ENCODE measurements around the gene COL6A3.
A peak's percentile ranks its signal among the peaks of the same experiment; 100 is the strongest.

The COL6A3 gene

DNA sequence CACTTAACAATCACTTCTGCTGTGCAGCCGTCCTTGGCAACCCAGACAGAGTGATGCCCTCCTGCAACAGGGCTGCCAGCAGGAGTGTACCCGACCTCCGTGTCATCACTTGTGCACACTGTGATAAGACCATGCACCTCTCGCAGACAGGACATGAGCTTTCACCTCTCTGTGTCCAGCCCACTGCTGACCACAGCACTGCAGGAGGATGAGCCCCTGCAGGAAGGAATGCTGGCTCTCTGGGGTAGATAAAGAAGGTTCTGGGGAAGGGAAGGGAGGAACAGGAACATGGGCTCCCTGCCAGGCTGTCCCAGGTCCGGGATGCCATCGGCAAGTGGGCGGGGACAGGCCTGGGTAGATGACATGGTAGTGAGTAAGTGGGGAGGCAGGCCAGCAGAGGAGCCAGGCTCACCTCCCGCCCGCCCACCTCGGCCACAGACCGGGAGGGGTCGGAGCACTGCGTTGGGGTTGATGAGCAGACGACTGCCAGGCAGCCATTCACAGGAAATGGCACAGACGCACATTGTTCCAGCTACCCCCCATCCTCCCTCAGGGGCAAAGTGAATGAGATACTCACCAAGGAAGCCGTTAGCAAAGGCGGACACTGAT, 18.6 kb upstream of the COL6A3 start:
- peak overlapping the region; percentile 96 for H3K27ac Mint-ChIP-seq
- peaks cover 49% of the 10 kb centered on the region for H3K36me3 Mint-ChIP-seq
- DNase-seq (ENCODE audit: low spot score in 2 of 2) (peak; percentile 68 to 89), ATAC-seq (peak; percentile 80)
- H3K4me1 Mint-ChIP-seq: peaks cover 100% of the 10 kb centered on the region
- H3K9me3 Mint-ChIP-seq: no peaks in the 10 kb centered on the region
- H3K4me3 Mint-ChIP-seq: peak overlapping the region; percentile 80

DNA sequence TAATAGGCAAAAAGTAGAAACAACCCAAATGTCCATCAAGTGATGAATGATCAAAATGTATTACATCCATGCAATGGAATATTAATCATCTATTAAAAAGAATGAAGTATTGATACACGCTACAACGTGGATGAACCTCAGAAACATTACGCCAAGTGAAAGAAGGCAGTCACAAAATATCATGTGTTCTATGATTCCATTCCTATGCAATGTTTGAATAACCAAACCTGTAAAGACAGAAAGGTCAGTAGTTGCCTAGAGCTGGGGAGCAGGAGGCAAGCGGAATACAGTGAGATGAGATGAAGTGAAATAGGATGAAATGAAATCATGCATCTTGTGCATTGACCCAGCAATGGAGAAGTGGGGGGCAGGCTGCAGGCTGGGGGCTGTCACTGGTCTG, 17.9 kb upstream of the COL6A3 start:
- Mint-ChIP-seq H3K36me3 (peaks cover 49% of the 10 kb centered on the region), H3K27ac (peak overlapping the region; percentile 96), H3K4me3 (peak overlapping the region; percentile 80), H3K9me3 (no peaks in the 10 kb centered on the region), H3K4me1 (peaks cover 100% of the 10 kb centered on the region)
- ATAC-seq: no peak
- no peak for DNase-seq (ENCODE audit: low spot score in 2 of 2)

DNA sequence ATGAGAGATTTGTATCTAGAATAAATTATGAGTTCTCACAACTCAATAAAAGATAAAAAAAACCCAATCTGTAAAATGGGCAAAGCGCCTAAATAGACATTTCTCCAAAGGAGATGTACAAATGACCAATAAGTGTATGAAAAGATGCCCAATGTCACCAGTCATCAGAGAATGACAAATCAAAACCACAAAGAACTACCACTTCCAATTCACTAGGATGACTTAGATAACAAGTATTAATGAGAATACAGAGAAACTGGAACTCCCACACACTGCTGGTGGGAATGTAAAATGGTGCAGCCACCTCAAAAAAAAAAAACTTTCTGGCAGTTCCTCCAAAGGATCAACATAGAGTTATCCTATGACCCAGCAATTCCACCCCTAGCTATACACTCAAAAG, 17.4 kb upstream of the COL6A3 start:
- Mint-ChIP-seq H3K4me1 (peaks cover 98% of the 10 kb centered on the region), H3K36me3 (peaks cover 49% of the 10 kb centered on the region), H3K4me3 (peak overlapping the region; percentile 80), H3K9me3 (no peaks in the 10 kb centered on the region), H3K27ac (peak overlapping the region; percentile 96)
- DNase-seq (ENCODE audit: low spot score in 2 of 2): no peak
- peak; percentile 4 for ATAC-seq

- Mint-ChIP-seq H3K36me3 (peaks cover 49% of the 10 kb centered on the region), H3K4me3 (peak overlapping the region; percentile 80), H3K9me3 (no peaks in the 10 kb centered on the region), H3K27ac (peak overlapping the region; percentile 26), H3K4me1 (peaks cover 93% of the 10 kb centered on the region)
- ATAC-seq: no peak
- no peak for DNase-seq (ENCODE audit: low spot score in 2 of 2)
Observed at GRCh38 chr2:237430861-237431260, 16.9 kb upstream of the COL6A3 start.

DNA sequence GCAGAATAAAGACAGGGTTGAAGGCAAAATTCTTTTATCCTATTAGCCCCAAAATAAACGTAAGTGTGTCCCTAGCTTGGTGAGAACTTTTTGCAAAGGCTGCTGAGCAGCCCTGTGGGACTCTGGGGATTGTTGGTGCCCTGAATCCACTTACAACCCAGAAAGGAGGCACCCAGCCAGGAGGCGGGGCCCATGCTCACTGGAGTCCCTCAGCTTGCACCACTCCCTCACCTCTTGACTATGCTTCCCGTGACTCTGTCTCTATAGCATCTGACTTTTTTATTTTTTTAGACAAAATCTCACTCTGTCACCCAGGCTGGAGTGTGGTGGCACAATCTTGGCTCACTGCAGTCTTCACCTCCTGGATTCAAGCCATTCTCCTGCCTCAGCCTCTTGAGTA, 15.8 kb upstream of the COL6A3 start:
- ATAC-seq: no peak
- H3K4me1 Mint-ChIP-seq: peaks cover 82% of the 10 kb centered on the region
- peak overlapping the region; percentile 68 for H3K27ac Mint-ChIP-seq
- H3K4me3 Mint-ChIP-seq: peak overlapping the region; percentile 80
- H3K36me3 Mint-ChIP-seq: peaks cover 43% of the 10 kb centered on the region
- H3K9me3 Mint-ChIP-seq: no peaks in the 10 kb centered on the region
- no peak for DNase-seq (ENCODE audit: low spot score in 2 of 2)

DNA sequence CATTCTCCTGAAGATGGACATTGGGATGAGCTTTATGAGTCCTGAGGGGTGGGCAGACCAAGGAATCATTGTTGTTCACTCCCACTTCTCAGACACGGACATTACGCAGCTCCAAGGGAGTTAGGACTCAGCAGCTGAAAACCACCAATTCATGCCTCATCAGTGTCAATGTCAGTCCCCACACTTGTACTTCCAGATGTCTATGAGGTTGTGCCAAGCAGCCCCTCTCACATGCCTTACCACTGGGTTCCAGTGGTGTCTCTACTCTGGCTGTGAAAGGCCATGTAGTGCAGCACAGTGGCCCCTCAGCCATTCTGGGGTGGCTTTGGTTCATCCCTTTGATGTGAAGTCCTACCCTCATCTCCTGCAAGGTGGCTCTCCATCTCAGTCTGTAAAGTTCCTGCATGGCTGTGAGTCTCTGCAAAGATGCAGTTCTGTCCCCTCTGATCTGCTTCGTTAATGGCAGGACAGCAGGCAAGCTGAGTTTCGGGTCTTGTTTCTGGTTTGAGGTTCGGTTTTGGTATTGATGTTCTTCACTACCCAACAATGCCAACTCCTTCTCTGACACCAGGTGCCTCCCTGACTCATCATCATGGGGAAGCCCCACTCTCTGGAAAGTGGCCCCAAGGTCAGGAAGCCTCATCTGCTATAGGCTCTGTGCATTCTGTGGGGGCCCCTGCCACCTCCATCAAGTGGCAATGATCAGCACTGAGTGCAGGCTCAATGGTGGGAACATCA, 14.0 kb upstream of the COL6A3 start:
- Mint-ChIP-seq H3K9me3 (no peaks in the 10 kb centered on the region), H3K36me3 (peaks cover 45% of the 10 kb centered on the region), H3K27ac (peak overlapping the region; percentile 68), H3K4me1 (peaks cover 64% of the 10 kb centered on the region), H3K4me3 (peak overlapping the region; percentile 80)
- peak in 1 of 2 donors; percentile 76 for DNase-seq (ENCODE audit: low spot score in 2 of 2)
- peak; percentile 83 for ATAC-seq

- H3K9me3 Mint-ChIP-seq: no peaks in the 10 kb centered on the region
- DNase-seq (ENCODE audit: low spot score in 2 of 2) (no peak), ATAC-seq (no peak)
- H3K4me1 Mint-ChIP-seq: peaks cover 61% of the 10 kb centered on the region
- no peak overlapping the region for H3K4me3 Mint-ChIP-seq
- H3K36me3 Mint-ChIP-seq: peaks cover 48% of the 10 kb centered on the region
- no peak overlapping the region for H3K27ac Mint-ChIP-seq
Observed at GRCh38 chr2:237426517-237426916, 12.6 kb upstream of the COL6A3 start.

- Mint-ChIP-seq H3K4me1 (peaks cover 52% of the 10 kb centered on the region), H3K9me3 (no peaks in the 10 kb centered on the region), H3K27ac (no peak overlapping the region), H3K36me3 (peaks cover 54% of the 10 kb centered on the region), H3K4me3 (no peak overlapping the region)
- DNase-seq (ENCODE audit: low spot score in 2 of 2) (no peak), ATAC-seq (no peak)
Observed at GRCh38 chr2:237425320-237425719, 11.4 kb upstream of the COL6A3 start.

GRCh38 chr2:237424544-237424943, 10.6 kb upstream of the COL6A3 start:
- H3K4me1 Mint-ChIP-seq: peaks cover 44% of the 10 kb centered on the region

DNA sequence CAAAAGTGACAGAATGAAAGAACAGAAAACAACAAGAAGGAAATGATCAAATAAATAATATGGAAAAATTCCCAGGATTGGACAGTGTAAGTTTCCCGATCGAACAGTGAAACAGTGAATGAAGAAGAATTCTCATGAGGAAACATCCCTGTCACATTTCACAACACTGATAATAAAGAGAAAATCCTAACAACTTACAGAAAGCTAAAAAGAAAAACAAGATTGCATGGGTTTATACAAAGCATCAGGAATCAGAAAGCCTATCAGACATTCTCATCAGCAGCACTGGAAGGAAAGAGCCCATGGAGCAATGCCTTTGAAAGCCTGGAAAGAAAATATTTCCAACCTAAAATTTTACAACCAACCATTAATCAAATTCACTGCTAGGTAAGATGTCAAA, 9.9 kb upstream of the COL6A3 start:
- H3K4me3 Mint-ChIP-seq: no peak overlapping the region
- H3K36me3 Mint-ChIP-seq: peaks cover 59% of the 10 kb centered on the region
- DNase-seq (ENCODE audit: low spot score in 2 of 2) (no peak), ATAC-seq (no peak)
- no peak overlapping the region for H3K27ac Mint-ChIP-seq
- peaks cover 38% of the 10 kb centered on the region for H3K4me1 Mint-ChIP-seq
- no peaks in the 10 kb centered on the region for H3K9me3 Mint-ChIP-seq

More at GRCh38 chr2:237424544-237424943, 10.6 kb upstream of the COL6A3 start:
- DNase-seq (ENCODE audit: low spot score in 2 of 2): no peak
- Mint-ChIP-seq H3K36me3 (peaks cover 62% of the 10 kb centered on the region), H3K4me3 (no peak overlapping the region), H3K27ac (no peak overlapping the region), H3K9me3 (no peaks in the 10 kb centered on the region)
- ATAC-seq: no peak

GRCh38 chr2:237422309-237422708, 8.3 kb upstream of the COL6A3 start:
- Mint-ChIP-seq H3K36me3 (peaks cover 55% of the 10 kb centered on the region), H3K4me3 (peak overlapping the region; percentile 65), H3K27ac (peak overlapping the region; percentile 89), H3K4me1 (peaks cover 22% of the 10 kb centered on the region), H3K9me3 (no peaks in the 10 kb centered on the region)
- ATAC-seq: no peak
- no peak for DNase-seq (ENCODE audit: low spot score in 2 of 2)

GRCh38 chr2:237421542-237422116, 7.7 kb upstream of the COL6A3 start:
- peak overlapping the region; percentile 89 for H3K27ac Mint-ChIP-seq
- H3K36me3 Mint-ChIP-seq: peaks cover 61% of the 10 kb centered on the region
- H3K4me3 Mint-ChIP-seq: peak overlapping the region; percentile 65
- DNase-seq (ENCODE audit: low spot score in 2 of 2) (peak; percentile 75 to 91), ATAC-seq (peak; percentile 95)
- peaks cover 15% of the 10 kb centered on the region for H3K4me1 Mint-ChIP-seq
- H3K9me3 Mint-ChIP-seq: no peaks in the 10 kb centered on the region

DNA sequence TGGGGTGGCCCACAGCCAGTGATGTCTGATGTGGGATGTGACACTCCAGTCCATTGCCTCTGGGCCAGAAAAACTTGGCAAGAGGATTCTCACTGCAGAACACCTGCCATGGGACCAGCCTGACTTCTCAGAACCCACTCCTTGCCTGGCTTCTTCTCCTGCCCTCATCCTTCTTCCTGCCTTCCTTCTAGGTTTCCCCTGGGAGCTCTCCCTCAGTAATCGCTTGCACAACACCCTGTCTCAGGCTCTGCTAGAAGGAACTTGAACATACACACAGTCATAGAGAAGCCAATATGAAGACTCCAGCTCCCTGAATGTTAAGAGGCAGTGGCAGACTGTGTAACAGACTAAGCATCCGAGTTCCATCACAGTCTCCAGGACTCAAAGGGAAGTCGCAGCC, 4.3 kb upstream of the COL6A3 start:
- H3K4me3 Mint-ChIP-seq: no peak overlapping the region
- H3K27ac Mint-ChIP-seq: peak overlapping the region; percentile 60
- ATAC-seq: no peak
- H3K36me3 Mint-ChIP-seq: peaks cover 63% of the 10 kb centered on the region
- H3K9me3 Mint-ChIP-seq: no peaks in the 10 kb centered on the region
- H3K4me1 Mint-ChIP-seq: peaks cover 14% of the 10 kb centered on the region
- no peak for DNase-seq (ENCODE audit: low spot score in 2 of 2)

GRCh38 chr2:237412988-237413776, 782 bp downstream of the COL6A3 start:
- Mint-ChIP-seq H3K4me3 (no peak overlapping the region), H3K9me3 (no peaks in the 10 kb centered on the region), H3K36me3 (peaks cover 22% of the 10 kb centered on the region), H3K27ac (no peak overlapping the region), H3K4me1 (no peaks in the 10 kb centered on the region)
- ATAC-seq: no peak
- no peak for DNase-seq (ENCODE audit: low spot score in 2 of 2)

DNA sequence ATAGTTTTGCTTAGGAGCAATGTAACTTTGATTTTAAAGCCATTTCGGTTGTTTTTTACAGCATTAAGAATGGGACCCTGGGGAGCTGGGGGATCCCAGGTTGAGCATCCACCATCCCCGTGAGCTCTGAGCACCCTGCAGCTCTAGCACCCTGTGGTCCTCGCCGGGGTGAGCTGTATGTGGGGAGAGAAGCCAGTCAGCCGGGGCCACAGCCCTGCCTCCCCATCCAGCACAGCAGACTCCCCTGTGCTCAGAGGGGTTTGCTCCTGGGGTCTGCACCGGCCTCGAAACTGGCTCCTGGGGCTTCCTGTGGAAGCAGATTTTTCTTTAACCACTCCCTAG, 1.3 kb downstream of the COL6A3 start:
- no peak overlapping the region for H3K27ac Mint-ChIP-seq
- H3K4me1 Mint-ChIP-seq: no peaks in the 10 kb centered on the region
- H3K9me3 Mint-ChIP-seq: no peaks in the 10 kb centered on the region
- ATAC-seq: no peak
- peaks cover 22% of the 10 kb centered on the region for H3K36me3 Mint-ChIP-seq
- H3K4me3 Mint-ChIP-seq: no peak overlapping the region
- no peak for DNase-seq (ENCODE audit: low spot score in 2 of 2)

Data from stimulated activated effector memory CD8-positive, alpha-beta T cell treated with anti-CD3 and anti-CD28 coated beads, Interleukin-12 subunit alpha, Interleukin-12 subunit beta, amount 100 ng/mL, for 72 hours (primary cell).